ENCODE data around the gene ATXN7L1.

ATXN7L1 gene

DNA sequence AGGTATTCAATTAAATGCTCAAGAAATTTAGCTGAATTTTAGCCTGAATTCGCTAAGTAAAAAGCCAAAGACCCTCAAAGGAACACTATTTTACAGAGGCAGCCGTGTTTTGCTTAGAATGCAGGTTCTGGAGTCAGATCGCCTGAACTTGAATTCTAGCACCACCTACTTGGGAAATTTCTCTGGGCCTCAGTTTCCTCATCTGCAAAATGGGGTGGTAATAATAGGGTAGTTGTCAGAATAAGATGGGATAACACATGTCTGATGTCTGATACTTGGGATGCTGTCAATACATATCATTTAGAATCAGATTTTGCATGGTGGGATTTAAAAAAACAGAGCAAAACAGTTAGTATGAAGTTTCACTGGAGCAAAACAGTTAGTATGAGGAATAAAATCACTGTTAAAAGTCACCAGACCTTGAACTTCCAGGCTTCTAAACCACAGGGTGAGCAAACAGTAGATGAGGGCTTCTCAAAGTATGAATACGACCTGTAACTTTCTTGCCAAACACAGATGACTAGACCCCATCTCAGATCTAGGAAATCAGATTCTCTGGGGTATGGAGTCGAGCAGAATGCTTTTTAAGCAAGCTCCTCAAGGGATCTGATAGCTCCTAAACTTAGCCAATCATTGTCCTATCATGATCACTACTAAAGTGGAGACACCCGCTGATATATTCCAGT, 75.4 kb downstream of the ATXN7L1 start:
- Histone ChIP-seq H3K79me2 (ENCODE audit: control insufficient read depth, insufficient read depth, low read length, unreplicated experiment) (no peaks in the 10 kb centered on the region), H3K27me3 (ENCODE audit: insufficient read depth, low read length) (no peaks in the 10 kb centered on the region), H2AFZ (ENCODE audit: low read length, unreplicated experiment) (no peak overlapping the region), H3K4me1 (ENCODE audit: control insufficient read depth, insufficient read depth, low read length, unreplicated experiment) (peaks cover 22% of the 10 kb centered on the region), H3K27ac (ENCODE audit: low read depth, low read length) (no peak overlapping the region), H3K4me3 (ENCODE audit: low read depth, low read length) (no peak overlapping the region), H3K36me3 (ENCODE audit: insufficient read depth, low read length) (no peaks in the 10 kb centered on the region)

GRCh38 chr7:105800442-105800841, 76.0 kb downstream of the ATXN7L1 start:
- Histone ChIP-seq H3K4me3 (ENCODE audit: low read depth, low read length) (no peak overlapping the region), H3K79me2 (ENCODE audit: control insufficient read depth, insufficient read depth, low read length, unreplicated experiment) (no peaks in the 10 kb centered on the region), H3K36me3 (ENCODE audit: insufficient read depth, low read length) (no peaks in the 10 kb centered on the region), H3K27ac (ENCODE audit: low read depth, low read length) (no peak overlapping the region), H2AFZ (ENCODE audit: low read length, unreplicated experiment) (no peak overlapping the region), H3K4me1 (ENCODE audit: control insufficient read depth, insufficient read depth, low read length, unreplicated experiment) (peaks cover 20% of the 10 kb centered on the region), H3K27me3 (ENCODE audit: insufficient read depth, low read length) (no peaks in the 10 kb centered on the region)

DNA sequence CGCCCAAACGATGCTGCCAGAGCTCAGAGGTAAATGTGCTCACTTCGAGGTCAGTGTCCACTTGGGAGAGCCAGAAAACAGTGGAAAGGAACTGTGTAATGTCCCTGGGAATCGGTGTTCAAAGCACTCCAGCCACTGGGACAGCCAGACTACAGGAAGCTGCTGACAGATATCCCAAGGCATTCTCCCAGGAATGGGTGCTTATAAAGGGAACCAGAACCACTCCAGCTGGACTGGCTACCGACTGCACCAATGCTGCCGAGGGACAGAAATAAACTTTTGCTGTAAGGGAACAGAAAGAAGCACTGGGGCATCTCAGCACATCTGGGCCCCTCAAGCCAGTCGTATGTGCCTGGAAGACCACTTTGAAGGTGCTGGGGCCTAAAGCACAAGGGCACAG, 76.7 kb downstream of the ATXN7L1 start:
- Histone ChIP-seq H3K4me1 (ENCODE audit: control insufficient read depth, insufficient read depth, low read length, unreplicated experiment) (peaks cover 24% of the 10 kb centered on the region), H3K79me2 (ENCODE audit: control insufficient read depth, insufficient read depth, low read length, unreplicated experiment) (no peaks in the 10 kb centered on the region), H3K27ac (ENCODE audit: low read depth, low read length) (no peak overlapping the region), H3K4me3 (ENCODE audit: low read depth, low read length) (no peak overlapping the region), H3K36me3 (ENCODE audit: insufficient read depth, low read length) (no peaks in the 10 kb centered on the region), H2AFZ (ENCODE audit: low read length, unreplicated experiment) (no peak overlapping the region), H3K27me3 (ENCODE audit: insufficient read depth, low read length) (no peaks in the 10 kb centered on the region)

DNA sequence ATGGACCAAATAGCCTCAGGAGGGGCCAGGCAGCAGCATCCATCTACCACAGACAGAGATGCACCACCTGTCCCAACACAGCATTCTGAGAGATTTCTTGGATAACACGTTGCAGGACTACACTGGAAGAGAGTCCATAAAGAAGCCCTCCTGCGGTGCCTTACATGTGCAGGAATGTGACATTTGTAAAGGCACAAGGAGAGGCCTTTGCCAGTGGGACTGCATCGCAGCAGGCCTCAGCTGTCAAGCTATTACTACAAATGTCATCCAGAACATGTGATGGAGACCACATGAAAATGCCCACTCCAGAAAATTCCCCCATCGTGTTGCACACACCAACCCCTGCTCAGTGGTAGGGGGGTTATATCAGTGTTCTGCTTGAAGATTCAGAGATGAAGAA, 77.4 kb downstream of the ATXN7L1 start:
- Histone ChIP-seq H3K79me2 (ENCODE audit: control insufficient read depth, insufficient read depth, low read length, unreplicated experiment) (no peaks in the 10 kb centered on the region), H2AFZ (ENCODE audit: low read length, unreplicated experiment) (no peak overlapping the region), H3K4me3 (ENCODE audit: low read depth, low read length) (no peak overlapping the region), H3K27ac (ENCODE audit: low read depth, low read length) (no peak overlapping the region), H3K27me3 (ENCODE audit: insufficient read depth, low read length) (no peaks in the 10 kb centered on the region), H3K36me3 (ENCODE audit: insufficient read depth, low read length) (no peaks in the 10 kb centered on the region), H3K4me1 (ENCODE audit: control insufficient read depth, insufficient read depth, low read length, unreplicated experiment) (peaks cover 30% of the 10 kb centered on the region)

DNA sequence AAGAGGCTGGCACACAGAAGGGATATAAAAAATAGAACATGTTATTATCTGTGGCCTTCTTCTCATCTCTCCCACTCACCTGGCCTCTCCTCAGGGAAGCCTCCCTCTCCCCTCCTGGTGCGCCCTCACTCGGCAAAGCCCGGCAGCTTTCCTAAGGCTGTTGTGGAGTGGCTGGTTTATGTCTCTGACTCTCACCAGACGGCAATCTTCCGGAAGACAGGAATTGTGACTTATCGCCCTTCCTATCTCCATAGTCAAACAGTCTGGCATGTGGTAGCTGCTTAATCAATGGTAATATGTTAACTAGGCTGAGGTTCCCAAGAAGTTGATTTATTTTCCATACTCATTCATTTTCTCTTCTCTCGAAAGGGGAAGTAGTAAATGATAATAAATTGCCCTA, 78.7 kb downstream of the ATXN7L1 start:
- Histone ChIP-seq H3K4me3 (ENCODE audit: low read depth, low read length) (no peak overlapping the region), H3K36me3 (ENCODE audit: insufficient read depth, low read length) (no peaks in the 10 kb centered on the region), H3K79me2 (ENCODE audit: control insufficient read depth, insufficient read depth, low read length, unreplicated experiment) (no peaks in the 10 kb centered on the region), H3K27ac (ENCODE audit: low read depth, low read length) (no peak overlapping the region), H2AFZ (ENCODE audit: low read length, unreplicated experiment) (no peak overlapping the region), H3K4me1 (ENCODE audit: control insufficient read depth, insufficient read depth, low read length, unreplicated experiment) (peaks cover 22% of the 10 kb centered on the region), H3K27me3 (ENCODE audit: insufficient read depth, low read length) (no peaks in the 10 kb centered on the region)

DNA sequence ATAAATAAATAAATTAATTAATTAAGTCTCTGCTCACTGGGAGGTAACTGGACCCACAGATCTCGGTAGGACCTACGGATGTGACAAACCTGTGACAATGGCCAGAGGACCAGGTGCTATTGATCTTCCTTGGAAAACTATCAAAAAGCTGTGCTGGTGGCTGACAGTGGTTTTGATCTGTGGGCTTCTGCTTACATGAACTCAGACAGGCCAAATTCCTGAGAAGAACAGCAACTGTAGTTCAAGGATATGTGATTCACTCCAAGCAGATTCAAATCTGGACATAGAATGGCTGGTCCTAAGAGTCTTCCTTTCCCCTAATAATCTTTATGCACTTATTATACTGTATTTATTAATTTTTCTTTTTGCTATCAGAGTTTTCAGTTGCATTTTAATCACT, 80.0 kb downstream of the ATXN7L1 start:
- Histone ChIP-seq H3K27ac (ENCODE audit: low read depth, low read length) (no peak overlapping the region), H3K79me2 (ENCODE audit: control insufficient read depth, insufficient read depth, low read length, unreplicated experiment) (no peaks in the 10 kb centered on the region), H3K27me3 (ENCODE audit: insufficient read depth, low read length) (no peaks in the 10 kb centered on the region), H3K4me3 (ENCODE audit: low read depth, low read length) (no peak overlapping the region), H2AFZ (ENCODE audit: low read length, unreplicated experiment) (no peak overlapping the region), H3K36me3 (ENCODE audit: insufficient read depth, low read length) (no peaks in the 10 kb centered on the region), H3K4me1 (ENCODE audit: control insufficient read depth, insufficient read depth, low read length, unreplicated experiment) (peaks cover 20% of the 10 kb centered on the region)

- Histone ChIP-seq H2AFZ (ENCODE audit: low read length, unreplicated experiment) (peak overlapping the region; percentile 19), H3K27ac (ENCODE audit: low read depth, low read length) (peak overlapping the region; percentile 83), H3K79me2 (ENCODE audit: control insufficient read depth, insufficient read depth, low read length, unreplicated experiment) (no peaks in the 10 kb centered on the region), H3K27me3 (ENCODE audit: insufficient read depth, low read length) (no peaks in the 10 kb centered on the region), H3K36me3 (ENCODE audit: insufficient read depth, low read length) (no peaks in the 10 kb centered on the region), H3K4me3 (ENCODE audit: low read depth, low read length) (peak overlapping the region; percentile 33), H3K4me1 (ENCODE audit: control insufficient read depth, insufficient read depth, low read length, unreplicated experiment) (peaks cover 20% of the 10 kb centered on the region)
Measured at GRCh38 chr7:105794741-105795729, 81.4 kb downstream of the ATXN7L1 start.

- H3K4me1 ChIP-seq (ENCODE audit: control insufficient read depth, insufficient read depth, low read length, unreplicated experiment): peaks cover 20% of the 10 kb centered on the region
- H3K27me3 ChIP-seq (ENCODE audit: insufficient read depth, low read length): no peaks in the 10 kb centered on the region
- H3K4me3 ChIP-seq (ENCODE audit: low read depth, low read length): no peak overlapping the region
- no peak overlapping the region for H2AFZ ChIP-seq (ENCODE audit: low read length, unreplicated experiment)
- H3K27ac ChIP-seq (ENCODE audit: low read depth, low read length): no peak overlapping the region
- H3K79me2 ChIP-seq (ENCODE audit: control insufficient read depth, insufficient read depth, low read length, unreplicated experiment): no peaks in the 10 kb centered on the region
- no peaks in the 10 kb centered on the region for H3K36me3 ChIP-seq (ENCODE audit: insufficient read depth, low read length)
Measured at GRCh38 chr7:105792488-105793370, 83.7 kb downstream of the ATXN7L1 start.

- Histone ChIP-seq H3K36me3 (ENCODE audit: insufficient read depth, low read length) (no peaks in the 10 kb centered on the region), H3K4me1 (ENCODE audit: control insufficient read depth, insufficient read depth, low read length, unreplicated experiment) (peaks cover 20% of the 10 kb centered on the region), H3K27me3 (ENCODE audit: insufficient read depth, low read length) (no peaks in the 10 kb centered on the region), H3K79me2 (ENCODE audit: control insufficient read depth, insufficient read depth, low read length, unreplicated experiment) (no peaks in the 10 kb centered on the region), H2AFZ (ENCODE audit: low read length, unreplicated experiment) (no peak overlapping the region), H3K27ac (ENCODE audit: low read depth, low read length) (no peak overlapping the region), H3K4me3 (ENCODE audit: low read depth, low read length) (no peak overlapping the region)
Measured at GRCh38 chr7:105791926-105792325, 84.5 kb downstream of the ATXN7L1 start.

GRCh38 chr7:105790996-105791395, 85.4 kb downstream of the ATXN7L1 start:
- Histone ChIP-seq H3K27ac (ENCODE audit: low read depth, low read length) (no peak overlapping the region), H3K4me1 (ENCODE audit: control insufficient read depth, insufficient read depth, low read length, unreplicated experiment) (peaks cover 20% of the 10 kb centered on the region), H3K4me3 (ENCODE audit: low read depth, low read length) (no peak overlapping the region), H3K79me2 (ENCODE audit: control insufficient read depth, insufficient read depth, low read length, unreplicated experiment) (no peaks in the 10 kb centered on the region), H3K36me3 (ENCODE audit: insufficient read depth, low read length) (no peaks in the 10 kb centered on the region), H3K27me3 (ENCODE audit: insufficient read depth, low read length) (no peaks in the 10 kb centered on the region), H2AFZ (ENCODE audit: low read length, unreplicated experiment) (no peak overlapping the region)

Data from ACC112 (cell line).